Spleen (tissue), 7 donors: ENCODE data around the gene FRMD4B.

ENCODE experiments used
- CTCF ChIP-seq, 11 experiments: fragments of 200-600 bp in 7 of 11; fragments of 450-650 bp in 4 of 11; sonication (generic) in 4 of 11; IDR thresholded peaks in 8 of 11; conservative IDR thresholded peaks in 3 of 11; 1 replicate in 7 of 11; 2 replicates in 4 of 11; pipeline versions ENCODE4 v1.4.0 to v1.8.0; 2016 to 2021; ENCODE audit warnings: antibody characterized with exemption in 11 of 11, inconsistent platforms in 4 of 11, mild to moderate bottlenecking in 1 of 11
- POLR2A ChIP-seq, 3 donors: fragments of 450-650 bp; IDR thresholded peaks; one replicate each; pipeline ENCODE4 v1.5.1; 2017; ENCODE audit warnings: antibody characterized with exemption in 3 of 3, mild to moderate bottlenecking in 1 of 3
- POLR2AphosphoS5 ChIP-seq, 3 donors: sonication (generic); formaldehyde crosslinking; IDR thresholded peaks; one replicate each; pipeline ENCODE4 v1.5.1; 2017; ENCODE audit warnings: antibody characterized with exemption in 3 of 3
- donor health status: DM: no; HTN: no; CAD: no; lungs with moderate emphysema.
- donor health status: DM: no; HTN: no; CAD: no.
- donor health status: DM: no; HTN: no; CAD: no.

GRCh38 chr3:69191516-69191915 is 194.4 kb downstream of the FRMD4B start:
- no peak for TF ChIP-seq POLR2AphosphoS5 (IDR thresholded peaks at IDR 0.05)
- no peak for TF ChIP-seq CTCF (IDR thresholded peaks at IDR 0.05 in 8 of 11, conservative IDR thresholded peaks at IDR 0.05 in 3 of 11)
- TF ChIP-seq POLR2A (IDR thresholded peaks at IDR 0.05): no peak
